Right ventricle myocardium inferior (tissue), 1 donor: Measurements from ENCODE around the gene DLST. TPM values are rescaled to one million over a fixed set of nuclear protein-coding genes. Genes with fewer than 3 reads are reported as not detected.

ENCODE experiments used
- ATAC-seq: fragments of 200-7000 bp; cut with Tn5 transposase; one replicate; pipeline ENCODE4 v1.9.1; 2020; ENCODE audit warnings: mild to moderate bottlenecking, moderate library complexity
- DNase-seq: peaks from one replicate; pipeline ENCODE4 v3.0.0; 2021; ENCODE audit errors: missing footprints
- intact Hi-C: fragments of 100-400 bp; cut with DNase I; formaldehyde crosslinking; loops from one replicate; pipeline ENCODE4 v1.11.0; 2022
- total RNA-seq: library from RNA; stranded (reverse); fragmentation: NEBNext Ultra II Directional; extraction: Animal tissue kit (Norgen Biotek cat#: 25700); gene quantifications from one replicate; pipeline ENCODE4 v1.2.1, GENCODE V29; 2021
- donor health status: DM: no; HTN: yes; CAD: no; lungs with severe emphysema.

The DLST gene
- total RNA-seq, 1 donor from 2014 or later = 213 TPM

- ATAC-seq (no peak), DNase-seq (no peak)
- intact Hi-C loops = no loop called here
These were observed 29.5 kb downstream of the DLST start for GRCh38 chr14:74911221-74911620.

- intact Hi-C loops = no loop called here
- DNase-seq (no peak), ATAC-seq (no peak)
These were observed 30.0 kb downstream of the DLST start for GRCh38 chr14:74911704-74912103.

- no peak for ATAC-seq
- intact Hi-C loops = no loop called here
- DNase-seq = no peak
These were observed 30.4 kb downstream of the DLST start for GRCh38 chr14:74912111-74912510.

- DNase-seq (no peak), ATAC-seq (no peak)
- intact Hi-C loops = no loop called here
These were observed 31.1 kb downstream of the DLST start for GRCh38 chr14:74912801-74913200.

GRCh38 chr14:74913393-74913910, 31.7 kb downstream of the DLST start:
- no peak for DNase-seq
- intact Hi-C loops = no loop called here
- ATAC-seq = no peak

- DNase-seq (no peak), ATAC-seq (peak; percentile 54)
- intact Hi-C loops = loop anchor here (2.0 kb wide), 1 partner anchor 175 kb away; no protein-coding TSS in a partner anchor
These were observed 32.4 kb downstream of the DLST start for GRCh38 chr14:74913986-74914573.

- ATAC-seq (no peak), DNase-seq (no peak)
- intact Hi-C loops = loop anchor here (2.0 kb wide), 1 partner anchor 173 kb away; no protein-coding TSS in a partner anchor
These were observed 33.7 kb downstream of the DLST start for GRCh38 chr14:74915426-74915825.

GRCh38 chr14:74915826-74916225, 34.1 kb downstream of the DLST start:
- intact Hi-C loops = loop anchor here (2.0 kb wide), 1 partner anchor 173 kb away; no protein-coding TSS in a partner anchor
- no peak for ATAC-seq

GRCh38 chr14:74917178-74917543, 35.4 kb downstream of the DLST start:
- intact Hi-C loops = no loop called here
- DNase-seq (no peak), ATAC-seq (peak; percentile 4)

More at GRCh38 chr14:74915826-74916225, 34.1 kb downstream of the DLST start:
- DNase-seq = no peak

- peak; percentile 71 for ATAC-seq
- DNase-seq = peak; percentile 86
- intact Hi-C loops = no loop called here
These were observed 35.9 kb downstream of the DLST start for GRCh38 chr14:74917646-74918081.

- ATAC-seq (no peak), DNase-seq (no peak)
- intact Hi-C loops = no loop called here
These were observed 36.7 kb downstream of the DLST start for GRCh38 chr14:74918380-74918779.

- ATAC-seq = no peak
- intact Hi-C loops = no loop called here
- no peak for DNase-seq
These were observed 37.9 kb downstream of the DLST start for GRCh38 chr14:74919421-74920165.

- intact Hi-C loops = no loop called here
- no peak for ATAC-seq
- DNase-seq = no peak
These were observed 38.6 kb downstream of the DLST start for GRCh38 chr14:74920281-74920680.

GRCh38 chr14:74921053-74921620, 39.4 kb downstream of the DLST start:
- ATAC-seq = no peak
- intact Hi-C loops = no loop called here
- DNase-seq = no peak

- DNase-seq (no peak), ATAC-seq (no peak)
- intact Hi-C loops = no loop called here
These were observed 40.5 kb downstream of the DLST start for GRCh38 chr14:74921987-74922751.

- DNase-seq (peak; percentile 94), ATAC-seq (peak; percentile 95)
- intact Hi-C loops = no loop called here
These were observed 41.2 kb downstream of the DLST start, which contains the start of gene RPS6KL1 for GRCh38 chr14:74922752-74923401. TSS of gene RPS6KL1 (minus strand) at chr14:74923260. CDS start at chr14:74921541, 1,719 bp downstream.

GRCh38 chr14:74924061-74924460, 42.3 kb downstream of the DLST start:
- ATAC-seq = no peak
- intact Hi-C loops = no loop called here
- no peak for DNase-seq

- ATAC-seq (no peak), DNase-seq (no peak)
- intact Hi-C loops = no loop called here
These were observed 45.5 kb downstream of the DLST start for GRCh38 chr14:74927225-74927624.
